ENCODE measurements around the gene MALL. TPM values are rescaled to one million over a fixed set of nuclear protein-coding genes. Genes with fewer than 3 reads are reported as not detected.

The MALL gene
- total and polyA plus RNA-seq, 2 of the 13 experiments (the other 11 are each of a cell fraction or from before 2014, with no cell fraction given), result not detected

DNA sequence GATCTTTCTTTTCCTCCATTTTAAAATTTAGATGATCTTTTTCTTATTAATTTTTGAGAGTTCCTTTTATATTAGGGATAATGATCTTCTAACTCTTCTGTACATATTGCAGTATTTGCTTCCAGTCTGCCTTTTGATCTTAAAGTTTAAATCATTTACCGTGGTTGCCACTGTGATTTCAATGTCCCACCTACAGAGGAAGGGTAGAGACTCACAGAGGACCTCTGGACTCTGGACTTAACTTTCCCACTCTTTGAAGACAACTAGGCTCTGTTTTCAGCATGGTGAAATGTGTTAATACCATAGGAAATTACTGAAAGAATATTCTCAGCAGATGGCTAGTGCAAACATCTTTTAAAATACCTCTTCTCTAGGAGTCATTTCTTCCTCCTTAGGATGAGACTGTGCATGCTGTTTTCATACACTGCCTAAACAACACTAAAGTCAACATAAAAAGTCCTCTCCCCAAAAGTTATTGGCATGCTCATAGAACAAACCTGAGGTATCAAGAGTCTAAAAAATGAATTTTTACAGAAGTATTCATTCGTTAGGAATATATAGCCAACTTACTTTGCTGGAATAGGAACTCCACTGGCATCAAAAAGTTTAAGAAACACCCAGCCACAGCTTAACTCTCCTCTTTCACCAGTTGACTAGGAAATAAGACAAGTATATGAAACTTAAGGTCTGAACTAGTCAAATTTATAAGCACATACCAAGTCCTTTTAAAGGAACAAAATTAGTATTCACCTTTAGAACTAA is 30.7 kb upstream of the MALL start (continued):
- TF ChIP-seq ZNF816 (CRISPR knock-in tag; IDR thresholded peaks at IDR 0.05; ENCODE audit: borderline replicate concordance), result no peak; the same call in 1 of the 2 replicates
- no peak for TF ChIP-seq ZNF7 (CRISPR knock-in tag; IDR thresholded peaks at IDR 0.05)
- TF ChIP-seq, protein P1, sequence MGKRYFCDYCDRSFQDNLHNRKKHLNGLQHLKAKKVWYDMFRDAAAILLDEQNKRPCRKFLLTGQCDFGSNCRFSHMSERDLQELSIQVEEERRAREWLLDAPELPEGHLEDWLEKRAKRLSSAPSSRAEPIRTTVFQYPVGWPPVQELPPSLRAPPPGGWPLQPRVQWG (CRISPR knock-in tag; IDR thresholded peaks at IDR 0.05; ENCODE audit: borderline replicate concordance, low read depth), result no peak
- TF ChIP-seq DNMT1 (CRISPR knock-in tag; IDR thresholded peaks at IDR 0.05), result no peak
- no peak for TF ChIP-seq SPEN (CRISPR knock-in tag; IDR thresholded peaks at IDR 0.05; ENCODE audit: low read depth)
- TF ChIP-seq ZFP37 (CRISPR knock-in tag; IDR thresholded peaks at IDR 0.05; ENCODE audit: borderline replicate concordance), result no peak
- no peak for TF ChIP-seq ZFP62 (CRISPR knock-in tag; IDR thresholded peaks at IDR 0.05)
- no peak for TF ChIP-seq CBX5 (CRISPR knock-in tag; IDR thresholded peaks at IDR 0.05; ENCODE audit: borderline replicate concordance)
- TF ChIP-seq RFX5 (IDR thresholded peaks at IDR 0.05; ENCODE audit: low read depth, low read length), result no peak
- TF ChIP-seq, protein P2, sequence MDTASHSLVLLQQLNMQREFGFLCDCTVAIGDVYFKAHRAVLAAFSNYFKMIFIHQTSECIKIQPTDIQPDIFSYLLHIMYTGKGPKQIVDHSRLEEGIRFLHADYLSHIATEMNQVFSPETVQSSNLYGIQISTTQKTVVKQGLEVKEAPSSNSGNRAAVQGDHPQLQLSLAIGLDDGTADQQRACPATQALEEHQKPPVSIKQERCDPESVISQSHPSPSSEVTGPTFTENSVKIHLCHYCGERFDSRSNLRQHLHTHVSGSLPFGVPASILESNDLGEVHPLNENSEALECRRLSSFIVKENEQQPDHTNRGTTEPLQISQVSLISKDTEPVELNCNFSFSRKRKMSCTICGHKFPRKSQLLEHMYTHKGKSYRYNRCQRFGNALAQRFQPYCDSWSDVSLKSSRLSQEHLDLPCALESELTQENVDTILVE (CRISPR knock-in tag; IDR thresholded peaks at IDR 0.05), result 0 out of 2 replicates have a peak, but pooled peaks have one; percentile 51
- TF ChIP-seq MED13 (CRISPR knock-in tag; IDR thresholded peaks at IDR 0.05), result no peak
- no peak for TF ChIP-seq CAMTA2 (CRISPR knock-in tag; IDR thresholded peaks at IDR 0.05; ENCODE audit: borderline replicate concordance)
- no peak for TF ChIP-seq ZNF317 (CRISPR knock-in tag; IDR thresholded peaks at IDR 0.05)
- no peak for TF ChIP-seq ZNF124 (CRISPR knock-in tag; IDR thresholded peaks at IDR 0.05)
- TF ChIP-seq ZFP90 (CRISPR knock-in tag; IDR thresholded peaks at IDR 0.05; ENCODE audit: borderline replicate concordance), result no peak
- no peak for TF ChIP-seq TMF1 (CRISPR knock-in tag; IDR thresholded peaks at IDR 0.05; ENCODE audit: low read depth)
- TF ChIP-seq, protein P3, sequence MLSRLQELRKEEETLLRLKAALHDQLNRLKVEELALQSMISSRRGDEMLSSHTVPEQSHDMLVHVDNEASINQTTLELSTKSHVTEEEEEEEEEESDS (CRISPR knock-in tag; IDR thresholded peaks at IDR 0.05; ENCODE audit: borderline replicate concordance), result no peak
- TF ChIP-seq MEIS2 (CRISPR knock-in tag; IDR thresholded peaks at IDR 0.05), result no peak; the same call in 1 of the 2 replicates
- TF ChIP-seq, protein P4, sequence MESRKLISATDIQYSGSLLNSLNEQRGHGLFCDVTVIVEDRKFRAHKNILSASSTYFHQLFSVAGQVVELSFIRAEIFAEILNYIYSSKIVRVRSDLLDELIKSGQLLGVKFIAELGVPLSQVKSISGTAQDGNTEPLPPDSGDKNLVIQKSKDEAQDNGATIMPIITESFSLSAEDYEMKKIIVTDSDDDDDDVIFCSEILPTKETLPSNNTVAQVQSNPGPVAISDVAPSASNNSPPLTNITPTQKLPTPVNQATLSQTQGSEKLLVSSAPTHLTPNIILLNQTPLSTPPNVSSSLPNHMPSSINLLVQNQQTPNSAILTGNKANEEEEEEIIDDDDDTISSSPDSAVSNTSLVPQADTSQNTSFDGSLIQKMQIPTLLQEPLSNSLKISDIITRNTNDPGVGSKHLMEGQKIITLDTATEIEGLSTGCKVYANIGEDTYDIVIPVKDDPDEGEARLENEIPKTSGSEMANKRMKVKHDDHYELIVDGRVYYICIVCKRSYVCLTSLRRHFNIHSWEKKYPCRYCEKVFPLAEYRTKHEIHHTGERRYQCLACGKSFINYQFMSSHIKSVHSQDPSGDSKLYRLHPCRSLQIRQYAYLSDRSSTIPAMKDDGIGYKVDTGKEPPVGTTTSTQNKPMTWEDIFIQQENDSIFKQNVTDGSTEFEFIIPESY (CRISPR knock-in tag; IDR thresholded peaks at IDR 0.05), result no peak
- TF ChIP-seq, protein P5, sequence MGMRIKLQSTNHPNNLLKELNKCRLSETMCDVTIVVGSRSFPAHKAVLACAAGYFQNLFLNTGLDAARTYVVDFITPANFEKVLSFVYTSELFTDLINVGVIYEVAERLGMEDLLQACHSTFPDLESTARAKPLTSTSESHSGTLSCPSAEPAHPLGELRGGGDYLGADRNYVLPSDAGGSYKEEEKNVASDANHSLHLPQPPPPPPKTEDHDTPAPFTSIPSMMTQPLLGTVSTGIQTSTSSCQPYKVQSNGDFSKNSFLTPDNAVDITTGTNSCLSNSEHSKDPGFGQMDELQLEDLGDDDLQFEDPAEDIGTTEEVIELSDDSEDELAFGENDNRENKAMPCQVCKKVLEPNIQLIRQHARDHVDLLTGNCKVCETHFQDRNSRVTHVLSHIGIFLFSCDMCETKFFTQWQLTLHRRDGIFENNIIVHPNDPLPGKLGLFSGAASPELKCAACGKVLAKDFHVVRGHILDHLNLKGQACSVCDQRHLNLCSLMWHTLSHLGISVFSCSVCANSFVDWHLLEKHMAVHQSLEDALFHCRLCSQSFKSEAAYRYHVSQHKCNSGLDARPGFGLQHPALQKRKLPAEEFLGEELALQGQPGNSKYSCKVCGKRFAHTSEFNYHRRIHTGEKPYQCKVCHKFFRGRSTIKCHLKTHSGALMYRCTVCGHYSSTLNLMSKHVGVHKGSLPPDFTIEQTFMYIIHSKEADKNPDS (CRISPR knock-in tag; IDR thresholded peaks at IDR 0.05), result no peak
- TF ChIP-seq, protein P6, sequence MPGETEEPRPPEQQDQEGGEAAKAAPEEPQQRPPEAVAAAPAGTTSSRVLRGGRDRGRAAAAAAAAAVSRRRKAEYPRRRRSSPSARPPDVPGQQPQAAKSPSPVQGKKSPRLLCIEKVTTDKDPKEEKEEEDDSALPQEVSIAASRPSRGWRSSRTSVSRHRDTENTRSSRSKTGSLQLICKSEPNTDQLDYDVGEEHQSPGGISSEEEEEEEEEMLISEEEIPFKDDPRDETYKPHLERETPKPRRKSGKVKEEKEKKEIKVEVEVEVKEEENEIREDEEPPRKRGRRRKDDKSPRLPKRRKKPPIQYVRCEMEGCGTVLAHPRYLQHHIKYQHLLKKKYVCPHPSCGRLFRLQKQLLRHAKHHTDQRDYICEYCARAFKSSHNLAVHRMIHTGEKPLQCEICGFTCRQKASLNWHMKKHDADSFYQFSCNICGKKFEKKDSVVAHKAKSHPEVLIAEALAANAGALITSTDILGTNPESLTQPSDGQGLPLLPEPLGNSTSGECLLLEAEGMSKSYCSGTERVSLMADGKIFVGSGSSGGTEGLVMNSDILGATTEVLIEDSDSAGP (CRISPR knock-in tag; IDR thresholded peaks at IDR 0.05; ENCODE audit: borderline replicate concordance), result no peak
- no peak for TF ChIP-seq NPAS2 (CRISPR knock-in tag; IDR thresholded peaks at IDR 0.05; ENCODE audit: borderline replicate concordance)
